ENCODE measurements around the gene PARP6. TPM values are rescaled to one million over a fixed set of nuclear protein-coding genes. Genes with fewer than 3 reads are reported as not detected.

Gene PARP6
- total RNA-seq, 1 donor from 2014 or later: 93.9 TPM

- Mint-ChIP-seq H3K36me3 (ENCODE audit: unreplicated experiment) (peaks cover 38% of the 10 kb centered on the region), H3K27ac (ENCODE audit: unreplicated experiment) (no peak overlapping the region), H3K27me3 (ENCODE audit: unreplicated experiment) (no peaks in the 10 kb centered on the region), H3K4me1 (ENCODE audit: unreplicated experiment) (peaks cover 8% of the 10 kb centered on the region), H3K4me3 (ENCODE audit: unreplicated experiment) (no peak overlapping the region), H3K9me3 (ENCODE audit: unreplicated experiment) (no peaks in the 10 kb centered on the region)
- no peak for DNase-seq (ENCODE audit: extremely low spot score, unreplicated experiment)
- no peak for TF ChIP-seq CTCF (IDR thresholded peaks at IDR 0.05)
Observed at GRCh38 chr15:72199205-72199515, 73.2 kb downstream of the PARP6 start.

DNA sequence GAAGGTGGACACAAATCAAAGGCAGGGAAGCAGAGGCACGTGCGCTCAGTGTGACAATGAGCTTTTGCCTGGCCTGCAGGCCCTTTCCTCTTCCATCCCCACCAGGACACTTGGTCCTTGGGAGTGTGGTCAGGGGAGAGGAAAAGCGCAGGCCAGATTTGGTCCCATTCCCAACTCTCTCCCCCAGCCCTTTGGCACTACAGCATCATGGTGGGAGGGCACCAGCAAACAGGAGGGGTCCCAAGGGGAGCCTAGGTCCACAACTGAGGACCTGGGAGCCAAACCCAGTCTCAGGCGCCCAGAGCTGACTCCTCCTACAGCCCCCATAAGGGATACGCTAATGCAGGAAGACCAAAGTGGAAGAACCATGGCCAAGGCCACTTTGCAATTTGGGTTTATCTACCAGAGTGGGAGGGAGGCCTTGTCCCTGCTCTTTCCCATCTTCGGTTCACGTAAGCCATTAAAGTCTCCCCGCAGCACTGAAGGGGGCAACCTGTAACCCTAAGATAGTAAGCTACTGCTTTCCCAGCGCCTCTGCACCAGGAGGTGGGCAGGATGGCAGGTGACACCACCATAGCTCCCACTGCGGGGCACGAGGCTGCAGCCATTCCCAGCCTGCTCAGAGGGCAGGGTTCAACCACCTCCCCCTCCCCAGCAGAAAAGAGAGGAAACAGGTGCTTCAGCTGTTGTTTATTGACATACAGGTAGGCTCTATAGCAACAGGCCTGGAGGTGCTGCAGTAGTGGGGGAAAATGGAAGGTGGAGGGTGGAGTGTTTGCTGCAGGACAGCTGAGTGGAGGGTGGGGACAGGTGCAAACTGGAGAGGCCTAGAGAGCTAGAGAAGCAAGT lies 73.8 kb downstream of the PARP6 start:
- DNase-seq (ENCODE audit: extremely low spot score, unreplicated experiment): no peak
- Mint-ChIP-seq H3K27me3 (ENCODE audit: unreplicated experiment) (no peaks in the 10 kb centered on the region), H3K4me1 (ENCODE audit: unreplicated experiment) (peaks cover 10% of the 10 kb centered on the region), H3K27ac (ENCODE audit: unreplicated experiment) (no peak overlapping the region), H3K9me3 (ENCODE audit: unreplicated experiment) (no peaks in the 10 kb centered on the region), H3K4me3 (ENCODE audit: unreplicated experiment) (no peak overlapping the region), H3K36me3 (ENCODE audit: unreplicated experiment) (peaks cover 39% of the 10 kb centered on the region)
- TF ChIP-seq CTCF (IDR thresholded peaks at IDR 0.05): no peak

DNA sequence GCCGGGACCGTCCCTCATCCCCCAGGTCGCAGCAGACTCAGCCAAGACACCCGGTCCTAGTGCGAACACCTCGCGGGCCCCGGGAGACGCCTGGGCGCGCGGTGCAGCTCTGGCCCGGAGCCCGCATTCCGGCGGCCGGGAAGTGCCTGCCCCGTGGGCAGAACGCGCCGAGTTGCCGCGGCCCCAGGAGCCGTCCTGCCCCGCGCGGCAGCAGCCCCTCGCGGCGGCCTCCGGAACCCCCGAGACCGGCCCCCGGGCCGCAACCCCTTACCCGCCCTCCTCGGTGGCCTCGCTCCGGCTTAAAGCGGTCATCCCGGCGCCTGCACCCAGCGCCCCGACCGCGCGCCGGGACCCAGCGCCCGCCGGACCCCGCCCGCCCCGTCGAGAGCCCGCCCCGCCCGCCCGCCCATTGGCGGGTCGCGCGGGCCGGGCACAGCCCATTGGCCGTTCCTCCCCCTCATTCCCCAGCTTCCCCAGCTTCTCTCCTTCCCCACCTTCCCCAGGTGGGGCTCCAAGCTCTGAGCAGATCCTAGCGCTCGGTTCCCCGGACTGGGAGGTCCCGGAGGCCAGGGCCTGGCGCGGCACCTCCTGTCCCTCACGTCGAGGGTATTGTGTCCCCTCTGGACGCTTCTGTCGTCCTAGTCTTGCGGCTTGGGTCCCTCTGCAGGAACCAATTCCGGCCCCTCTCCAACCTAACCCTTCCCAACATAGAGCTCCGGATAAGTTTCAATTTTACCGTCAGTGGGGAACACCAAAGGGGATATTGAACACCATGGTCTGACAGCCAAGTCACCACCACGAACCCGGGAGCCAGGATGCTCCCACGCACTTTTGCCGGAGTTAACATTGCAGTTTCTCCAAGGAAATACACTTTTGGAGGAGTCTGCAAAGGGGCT lies 74.6 kb downstream of the PARP6 start, which contains the start of gene GRAMD2A:
Gene GRAMD2A, minus strand, starts transcription at position 328 of the 896 bp plus-strand sequence.
- Mint-ChIP-seq H3K4me1 (ENCODE audit: unreplicated experiment) (peaks cover 10% of the 10 kb centered on the region), H3K27me3 (ENCODE audit: unreplicated experiment) (no peaks in the 10 kb centered on the region), H3K27ac (ENCODE audit: unreplicated experiment) (no peak within 1 kb of the TSS), H3K36me3 (ENCODE audit: unreplicated experiment) (peaks cover 31% of the 10 kb centered on the region), H3K9me3 (ENCODE audit: unreplicated experiment) (no peaks in the 10 kb centered on the region), H3K4me3 (ENCODE audit: unreplicated experiment) (peak within 1 kb of the TSS; percentile 71)
- no peak for DNase-seq (ENCODE audit: extremely low spot score, unreplicated experiment)
- no peak for TF ChIP-seq CTCF (IDR thresholded peaks at IDR 0.05)

DNA sequence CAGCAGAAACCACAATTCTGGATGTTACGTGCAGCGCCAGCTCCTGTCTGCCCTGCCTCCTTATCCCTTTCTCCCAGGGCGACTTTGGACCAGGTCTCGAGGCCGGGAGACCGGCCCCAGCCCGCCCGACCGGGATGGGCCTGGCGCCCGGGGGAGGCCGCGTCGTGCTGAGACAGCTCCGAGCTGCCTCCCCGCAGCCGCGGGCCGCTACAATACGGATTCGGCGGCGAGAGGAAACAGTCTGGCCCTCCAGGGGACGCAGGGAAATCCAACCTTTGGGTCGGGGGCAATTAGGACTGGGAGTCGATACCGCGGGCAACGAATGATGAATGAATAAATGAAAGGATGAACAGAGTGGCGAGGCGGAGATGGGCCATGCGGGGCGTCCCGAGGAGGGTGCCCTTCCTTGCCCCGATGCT lies 75.3 kb downstream of the PARP6 start:
- Mint-ChIP-seq H3K36me3 (ENCODE audit: unreplicated experiment) (peaks cover 26% of the 10 kb centered on the region), H3K27me3 (ENCODE audit: unreplicated experiment) (no peaks in the 10 kb centered on the region), H3K27ac (ENCODE audit: unreplicated experiment) (no peak overlapping the region), H3K4me1 (ENCODE audit: unreplicated experiment) (peaks cover 12% of the 10 kb centered on the region), H3K9me3 (ENCODE audit: unreplicated experiment) (no peaks in the 10 kb centered on the region), H3K4me3 (ENCODE audit: unreplicated experiment) (peak overlapping the region; percentile 54)
- no peak for TF ChIP-seq CTCF (IDR thresholded peaks at IDR 0.05)
- DNase-seq (ENCODE audit: extremely low spot score, unreplicated experiment): no peak

Measured in osteocyte (in vitro differentiated cells).